ENCODE results near the gene EIF6.

EIF6 gene

DNA sequence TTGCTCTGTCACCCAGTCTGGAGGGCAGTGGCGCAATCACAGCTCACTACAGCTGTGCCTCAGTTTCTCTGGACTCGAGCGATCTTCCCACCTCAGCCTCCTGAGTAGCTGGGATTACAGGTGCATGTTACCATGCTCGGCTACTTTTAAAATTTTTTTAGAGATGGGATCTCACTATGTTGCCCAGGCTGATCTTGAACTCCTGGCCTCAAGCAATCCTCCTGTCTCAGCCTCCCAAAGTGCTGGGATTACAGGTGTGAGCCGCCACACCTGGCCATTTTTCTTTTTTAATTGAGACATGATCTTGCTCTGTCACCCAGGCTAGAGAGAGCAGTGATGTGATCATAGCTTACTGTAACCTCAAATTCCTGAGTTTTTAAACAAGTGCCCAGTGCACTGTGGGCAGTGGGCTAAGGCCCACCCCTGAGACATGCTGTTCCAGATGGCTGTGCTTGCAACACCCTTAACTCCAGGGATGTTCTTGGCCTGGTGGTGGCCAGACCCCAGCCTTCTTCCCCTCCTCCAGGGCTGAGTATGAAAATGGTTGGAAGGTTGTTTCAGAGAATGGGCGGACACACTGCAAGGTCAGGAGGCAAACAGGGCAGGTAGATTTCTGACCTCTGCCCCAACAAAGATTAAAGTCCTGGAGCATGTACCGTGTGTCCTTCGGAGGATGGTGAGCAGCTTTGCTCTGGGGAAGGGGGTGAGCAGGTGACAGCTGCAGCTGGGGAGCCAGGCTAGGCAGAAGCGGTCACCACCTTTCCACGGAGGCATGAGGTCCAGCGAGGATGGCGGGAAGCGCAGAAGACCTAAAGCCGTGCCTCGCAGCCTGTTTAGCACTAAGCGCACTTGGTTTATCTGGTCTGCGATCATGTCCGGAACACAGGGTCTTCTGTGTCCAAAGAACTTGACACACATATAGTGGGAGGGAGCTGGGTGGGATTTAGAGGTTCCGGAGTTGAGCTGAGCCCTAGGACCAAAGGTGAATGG lies 9.0 kb upstream of the EIF6 start:
- DNase-seq = no peak

DNA sequence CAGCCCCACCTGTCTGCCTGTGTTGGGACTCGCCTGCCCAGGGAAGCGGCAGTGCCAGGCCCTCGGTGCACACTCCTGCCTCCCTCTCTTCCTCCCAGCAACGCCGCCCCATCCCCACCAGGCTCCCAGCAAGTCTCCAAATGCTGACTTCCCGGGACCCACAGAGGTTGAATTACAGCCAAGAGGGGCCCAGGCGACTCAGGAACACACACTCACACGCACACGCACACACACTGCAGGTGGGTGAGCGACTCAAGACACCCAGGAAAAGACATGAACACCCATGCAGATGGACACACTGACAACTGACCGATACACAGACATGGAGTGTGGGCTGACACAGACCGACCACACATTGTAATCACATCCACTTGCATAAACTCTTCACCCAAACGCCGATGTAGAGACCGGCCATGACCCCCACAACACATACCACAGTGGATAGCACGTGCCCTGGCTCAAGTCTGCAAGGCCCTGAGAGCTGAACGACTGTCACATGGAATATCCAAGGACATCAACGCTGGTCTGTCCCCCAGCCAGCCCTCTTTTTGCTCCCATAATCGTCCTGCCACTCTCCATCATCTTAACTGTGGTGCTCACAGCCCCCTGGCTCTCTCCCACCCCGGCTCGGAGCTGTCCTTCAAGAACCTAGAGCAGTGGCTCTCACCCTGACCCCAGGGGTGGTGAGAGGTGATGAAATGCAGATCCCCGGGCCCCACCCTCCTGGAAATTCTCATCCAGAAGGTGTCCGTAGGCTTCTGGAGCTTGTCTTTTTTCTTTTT lies 8.1 kb upstream of the EIF6 start:
- DNase-seq = no peak

DNA sequence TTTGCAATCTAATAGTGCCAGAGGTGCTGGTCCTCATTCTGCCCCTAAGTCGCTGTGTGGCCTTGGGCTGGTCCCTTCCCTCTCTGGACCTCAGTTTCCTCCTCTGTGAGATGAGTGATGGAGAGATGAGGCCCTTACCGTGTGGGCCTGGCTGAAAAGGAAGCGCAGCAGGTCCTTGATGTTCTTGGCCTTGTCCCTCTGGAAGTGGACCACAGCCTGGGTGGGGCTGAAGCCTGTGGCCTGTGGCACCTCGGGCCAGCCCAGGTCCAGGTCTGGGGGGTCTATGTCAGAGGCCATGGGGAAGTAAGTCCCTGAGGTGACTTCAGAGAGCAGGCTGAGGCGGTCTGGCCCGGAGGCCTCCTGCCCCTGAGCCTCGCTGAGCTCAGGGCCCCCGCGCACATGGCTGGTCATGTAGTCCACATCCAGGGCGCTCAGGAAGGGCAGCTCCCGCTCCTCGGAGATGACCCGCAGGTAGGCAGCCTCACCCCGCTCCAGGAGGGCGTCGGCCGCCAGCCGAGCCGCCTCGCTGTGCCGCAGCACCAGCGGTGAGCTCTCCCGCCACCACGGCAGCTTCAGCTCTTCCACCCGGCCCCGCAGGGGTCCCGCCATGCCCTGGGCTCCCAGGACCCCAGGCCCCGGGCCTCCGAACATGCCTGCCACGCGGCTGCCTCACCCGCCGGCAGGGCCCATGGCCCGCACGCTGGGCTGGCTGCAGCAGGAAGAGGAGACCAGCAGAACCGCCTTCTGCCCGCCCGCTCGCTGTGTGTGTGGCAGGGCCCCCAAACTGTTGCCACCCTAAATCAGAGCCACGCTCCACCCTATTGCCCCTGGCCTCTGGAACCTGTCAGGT lies 7.3 kb upstream of the EIF6 start, which contains the start of gene FAM83C:
Gene FAM83C, minus strand, starts transcription at position 772 of the 850 bp plus-strand sequence. Its CDS starts 121 bp downstream, at position 651.
- DNase-seq = no peak

DNA sequence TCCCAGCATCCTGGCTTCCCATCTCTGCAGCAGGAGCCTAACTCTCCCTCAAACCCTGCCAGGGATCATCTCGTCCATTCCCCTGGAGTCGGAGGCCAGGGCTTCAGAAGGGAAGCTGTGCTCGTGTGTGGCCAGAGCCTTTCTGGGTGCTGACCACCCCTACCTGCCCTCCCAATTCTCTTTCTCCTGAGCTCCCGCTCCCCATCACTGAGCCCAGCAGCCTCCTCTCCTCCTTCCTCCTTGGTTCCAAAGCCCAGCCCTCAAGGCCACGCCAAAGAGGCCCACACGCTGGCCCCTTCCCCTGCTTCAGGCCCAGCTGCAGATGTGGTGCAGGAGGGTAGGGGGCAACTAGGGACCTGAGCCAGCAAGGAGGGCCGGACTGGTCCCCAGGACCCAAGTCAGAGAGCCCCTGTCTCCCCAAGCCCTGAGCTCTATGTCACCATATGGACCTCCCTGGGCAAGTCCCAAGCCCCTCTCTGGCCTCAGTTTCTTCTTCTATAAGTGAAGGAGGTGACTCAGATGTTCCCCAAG lies 6.4 kb upstream of the EIF6 start:
- no peak for DNase-seq

DNA sequence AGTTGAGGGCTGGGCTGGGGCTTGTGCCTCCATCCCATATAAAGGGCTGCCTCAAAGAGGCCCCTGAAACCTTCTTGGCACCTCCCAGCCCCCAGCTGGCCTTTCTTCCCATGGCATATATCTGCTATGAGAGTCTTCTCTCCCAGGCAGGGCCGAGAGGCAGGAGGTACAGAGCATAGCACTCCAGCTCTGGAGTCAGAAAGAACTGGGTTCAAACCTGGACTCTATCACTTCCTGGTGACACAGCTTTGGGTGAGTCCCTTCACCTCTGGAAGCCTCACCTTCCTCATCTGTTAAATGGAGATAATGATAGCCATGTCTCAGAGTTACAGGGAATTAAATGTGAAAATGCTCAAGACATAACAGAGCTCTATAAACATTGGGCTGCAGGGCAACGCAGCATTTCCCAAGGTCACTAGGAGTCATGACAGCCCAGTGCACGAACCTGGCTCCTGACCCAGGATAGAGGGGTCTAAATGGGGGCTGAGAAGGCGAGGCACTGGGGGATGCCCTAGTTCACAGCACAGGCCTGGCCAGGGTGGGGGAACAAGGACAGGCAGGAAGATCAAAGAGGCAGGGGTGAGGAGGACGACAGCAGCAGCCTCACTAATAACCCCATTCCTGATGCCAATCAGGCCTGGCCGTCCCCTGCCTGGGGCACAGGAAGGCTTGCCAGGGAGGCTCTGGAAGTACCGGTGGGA lies 5.8 kb upstream of the EIF6 start:
- DNase-seq = no peak

DNA sequence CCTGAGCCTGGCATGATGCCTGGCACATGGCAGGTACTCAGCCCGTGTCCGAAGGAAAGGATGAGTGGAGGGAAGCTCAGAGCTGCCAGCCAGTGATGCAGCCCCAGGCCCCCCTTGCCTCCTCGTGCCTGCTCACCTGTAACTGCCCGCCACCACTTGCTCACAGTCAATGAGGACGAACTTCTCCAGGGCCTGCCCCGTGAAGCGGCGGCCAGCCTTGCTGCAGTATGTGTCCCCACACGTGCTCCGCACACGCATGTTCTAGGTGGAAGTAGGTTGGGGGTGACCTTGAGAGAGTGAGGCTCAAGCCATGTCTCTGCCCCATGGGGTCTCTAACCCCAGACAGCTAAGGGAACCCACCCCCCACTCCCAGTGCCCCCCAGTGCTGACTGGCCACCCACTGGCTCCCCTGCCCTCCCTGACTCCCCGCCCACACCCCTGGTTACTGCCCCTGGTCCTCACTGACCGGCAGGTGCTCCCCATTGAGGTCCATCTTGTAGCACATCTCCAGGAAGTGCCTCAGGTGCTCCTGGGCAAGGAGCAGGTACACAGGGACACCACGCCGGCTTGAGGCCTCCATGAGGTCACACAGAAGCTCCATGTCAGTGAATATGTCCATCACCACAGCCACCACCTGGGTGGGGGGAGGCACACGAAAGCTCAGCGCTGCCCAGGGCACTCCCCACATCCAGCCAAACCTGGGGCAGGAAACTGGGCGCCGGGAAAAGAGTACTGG lies 3.9 kb upstream of the EIF6 start:
- DNase-seq = no peak

DNA sequence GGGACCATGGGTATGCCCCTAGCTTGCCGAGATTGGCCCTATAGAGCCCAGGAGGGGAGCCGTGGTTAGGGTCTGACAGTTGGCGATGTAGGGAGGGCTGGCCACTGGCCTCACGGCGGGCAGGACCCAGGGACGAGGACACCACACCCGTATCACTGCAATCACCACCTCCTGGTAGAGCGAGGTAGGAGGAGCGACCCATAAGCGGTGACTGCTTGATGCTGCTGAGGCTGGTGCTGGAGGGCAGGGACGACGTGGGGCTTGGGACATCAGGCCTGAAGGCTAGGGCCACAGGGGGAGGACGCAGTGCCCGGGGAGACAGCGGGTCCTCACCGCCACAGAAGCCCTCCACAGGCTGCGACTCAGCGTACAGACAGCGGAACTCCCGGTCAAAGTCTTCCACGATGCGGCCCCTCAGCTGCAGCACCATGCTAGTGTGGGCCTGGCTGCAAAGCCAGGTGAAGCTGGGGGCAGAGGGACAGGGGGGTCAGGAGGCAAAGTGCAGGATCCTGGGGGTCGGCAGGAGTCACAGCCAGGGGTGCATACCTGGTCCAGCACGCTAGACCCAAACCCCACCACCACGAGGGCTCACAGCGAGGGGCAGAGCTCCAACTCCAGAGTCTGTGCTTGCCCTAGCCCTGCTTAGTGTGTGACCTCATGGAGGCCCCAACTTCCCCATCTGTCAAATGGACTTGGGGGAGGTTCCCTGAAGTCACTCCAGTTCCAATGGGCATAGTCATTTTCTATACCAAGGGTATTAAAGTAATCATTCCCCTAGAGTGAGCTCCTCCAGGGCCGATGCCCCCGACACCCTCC lies 3.1 kb upstream of the EIF6 start:
- no peak for DNase-seq

DNA sequence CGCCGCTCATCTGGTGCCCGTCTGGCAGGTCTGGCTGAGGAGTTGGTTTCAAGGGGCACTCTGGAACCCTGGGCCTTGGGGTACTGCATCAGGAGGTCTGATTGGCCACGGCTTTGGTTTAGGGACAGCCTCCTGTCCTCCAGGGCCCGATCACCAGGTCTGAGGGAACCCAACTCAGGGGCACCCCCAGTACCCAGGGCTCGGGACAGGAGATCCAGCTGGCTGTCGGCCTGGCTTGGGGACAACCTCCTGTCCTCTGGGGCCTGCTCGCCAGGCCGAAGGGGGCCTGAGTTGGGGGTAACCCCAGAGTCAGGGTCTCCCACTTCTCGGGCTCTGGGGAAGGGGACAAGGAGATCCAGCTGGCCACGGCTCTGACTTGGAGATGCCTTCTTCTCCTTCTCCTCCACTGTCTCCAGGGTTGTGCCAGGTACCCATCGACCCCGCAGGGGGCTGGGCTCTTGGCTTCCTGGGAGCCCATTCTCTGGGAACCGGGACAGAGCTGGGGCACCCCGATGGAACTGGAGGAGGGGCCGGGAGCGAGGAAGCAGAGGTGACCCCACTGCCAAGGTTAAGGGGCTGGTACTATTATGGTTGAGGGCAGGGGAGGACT lies 2.4 kb upstream of the EIF6 start:
- no peak for DNase-seq

DNA sequence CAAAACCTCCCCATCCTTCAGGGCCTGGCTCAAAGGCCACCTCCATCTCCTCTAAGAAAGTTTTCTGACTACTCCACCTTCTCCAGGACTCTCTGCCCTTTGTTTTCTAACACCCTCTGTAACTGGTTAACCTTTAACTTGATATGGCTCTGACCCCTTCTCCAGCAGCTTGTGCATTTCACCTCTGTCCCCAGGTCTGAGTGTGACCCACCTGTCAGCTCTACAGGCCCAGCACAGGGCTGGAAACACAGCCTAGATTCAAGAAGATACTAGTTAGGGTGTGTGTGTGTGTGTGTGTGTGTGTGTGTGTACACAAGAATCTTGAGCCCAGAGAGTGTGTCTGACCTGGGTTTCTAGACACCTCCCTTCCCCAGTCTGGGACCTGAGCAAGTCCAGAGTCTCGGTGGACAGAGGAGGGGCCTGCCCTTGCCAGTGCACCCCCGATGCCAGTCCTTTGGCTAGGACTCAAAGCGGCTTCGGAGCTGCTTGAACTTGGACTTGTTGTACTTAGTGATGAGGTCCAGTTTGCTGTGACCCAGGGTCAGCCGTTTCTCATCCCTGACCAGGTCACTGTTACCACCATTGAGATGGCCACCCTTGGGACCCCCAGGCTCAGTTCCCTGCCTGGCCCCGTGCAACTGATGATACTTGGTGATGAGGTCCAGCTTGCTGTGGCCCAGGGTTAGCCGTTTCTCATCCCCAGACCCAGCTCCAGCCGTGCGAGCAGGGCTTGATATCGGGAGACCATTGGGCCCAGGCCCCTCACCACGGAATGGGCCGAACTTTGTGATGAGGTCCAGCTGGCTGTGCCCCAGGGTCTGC lies 1.7 kb upstream of the EIF6 start:
- DNase-seq = no peak

DNA sequence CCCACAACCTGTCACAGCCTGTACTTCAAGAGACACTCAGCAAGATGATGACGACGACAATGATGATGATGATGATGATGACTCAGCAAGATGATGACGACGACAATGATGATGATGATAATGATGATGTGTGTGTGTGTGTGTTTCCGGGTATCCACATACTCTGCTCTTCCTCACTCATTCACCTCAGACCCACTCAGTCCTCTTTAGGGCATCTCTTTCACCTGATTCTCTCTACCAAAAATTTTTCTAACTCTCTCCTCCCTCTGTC lies 1.2 kb upstream of the EIF6 start:
- no peak for DNase-seq

DNA sequence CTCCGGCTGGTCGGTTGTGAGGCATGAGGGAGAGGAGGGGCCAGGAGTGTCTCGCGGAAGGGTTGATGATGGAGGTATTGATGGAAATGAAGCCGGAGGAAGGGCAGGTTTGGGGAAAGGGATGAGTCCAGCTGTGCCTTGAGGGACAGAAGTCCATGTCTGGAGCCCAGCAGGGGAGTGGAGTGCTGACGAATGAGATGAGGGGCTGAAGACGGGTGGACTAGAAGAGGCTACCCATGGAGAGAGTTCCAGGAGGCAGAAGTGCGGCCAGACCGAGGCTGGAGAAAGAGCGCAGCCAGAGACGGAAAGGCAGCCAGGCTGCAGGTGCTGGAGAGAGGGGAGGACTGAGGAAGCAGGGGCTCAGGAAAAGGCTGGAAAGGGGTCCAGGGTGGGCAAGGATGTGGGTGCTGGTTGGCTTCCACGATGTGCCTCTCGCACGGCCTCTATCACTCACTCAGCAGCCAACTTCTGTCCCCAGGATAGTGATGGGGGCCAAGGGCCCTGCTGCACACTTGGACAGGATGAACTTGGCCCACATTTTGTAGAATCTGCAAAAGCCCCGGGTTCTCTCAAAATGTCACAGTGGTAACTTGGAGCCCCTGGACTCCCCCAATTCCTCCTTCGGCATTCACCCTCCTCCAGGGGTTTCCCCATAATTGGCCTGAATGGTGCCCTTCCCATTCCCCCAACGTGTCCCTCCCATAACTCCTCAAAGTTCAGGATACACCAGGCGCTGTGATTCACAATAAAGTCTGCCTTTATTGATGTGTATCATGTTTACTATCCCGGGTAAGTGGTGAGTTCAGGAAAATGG lies 627 bp upstream of the EIF6 start:
- no peak for DNase-seq

DNA sequence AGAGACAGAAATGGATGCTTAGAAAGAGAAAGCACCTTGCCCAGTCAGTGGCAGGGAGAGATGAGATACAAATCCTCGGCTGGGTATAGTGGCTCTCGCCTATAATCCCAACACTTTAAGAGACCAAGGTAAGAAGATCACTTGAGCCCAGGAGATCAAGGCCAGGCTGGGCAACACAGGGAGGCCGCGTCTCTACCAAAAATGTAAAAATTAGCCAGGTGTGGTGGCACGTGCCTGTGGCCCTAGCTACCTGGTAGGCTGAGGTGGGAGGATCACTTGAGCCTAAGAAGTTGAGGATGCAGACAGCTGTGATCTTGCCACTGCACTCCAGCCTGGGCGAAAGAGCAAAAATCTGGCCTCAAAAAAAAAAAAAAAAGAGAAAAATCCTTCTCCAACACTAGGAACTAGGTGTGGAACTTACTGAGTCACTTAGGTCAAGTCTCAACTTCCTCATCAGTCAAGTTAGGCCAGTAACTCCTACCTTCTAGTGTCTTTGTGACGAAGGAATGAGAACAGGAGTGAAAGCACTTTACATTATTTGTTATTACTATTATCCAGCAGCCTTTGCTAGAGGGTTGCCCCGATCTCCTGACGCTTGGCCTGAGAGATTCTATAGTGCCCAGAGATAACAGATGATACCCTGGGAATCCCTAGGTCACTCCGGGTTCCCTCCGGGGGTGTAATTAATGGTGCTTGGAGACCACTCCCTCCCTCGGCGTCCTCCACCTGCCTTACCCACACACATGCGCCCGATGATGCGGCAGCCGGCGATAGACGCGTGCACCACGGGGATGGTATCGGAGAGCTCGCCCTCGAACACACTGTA lies 918 bp downstream of the EIF6 start:
- DNase-seq = no peak

DNA sequence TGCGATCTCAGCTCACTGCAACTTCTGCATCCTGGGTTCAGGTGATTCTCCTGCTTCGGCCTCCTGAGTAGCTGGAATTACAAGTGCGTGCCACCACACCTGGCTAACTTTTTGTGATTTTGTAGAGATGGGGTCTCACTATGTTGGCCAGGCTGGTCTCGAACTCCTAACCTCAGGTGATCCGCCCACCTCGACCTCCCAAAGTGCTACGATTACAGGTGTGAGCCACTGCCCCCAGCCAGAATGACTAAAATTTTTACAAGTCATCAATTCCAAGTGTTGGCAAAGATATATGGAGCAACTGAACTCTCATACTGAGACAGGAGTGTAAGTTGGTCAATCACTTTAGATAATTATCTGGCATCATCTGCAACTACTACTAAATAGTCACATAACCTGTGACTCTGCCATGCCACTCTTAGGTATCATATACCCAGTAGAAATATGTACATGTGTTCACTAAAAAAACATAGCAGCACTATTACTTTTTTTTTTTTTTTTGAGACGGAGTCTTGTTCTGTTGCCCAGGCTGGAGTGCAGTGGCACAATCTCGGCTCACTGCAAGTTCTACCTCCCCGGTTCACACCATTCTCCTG lies 3.0 kb downstream of the EIF6 start:
- DNase-seq = no peak

DNA sequence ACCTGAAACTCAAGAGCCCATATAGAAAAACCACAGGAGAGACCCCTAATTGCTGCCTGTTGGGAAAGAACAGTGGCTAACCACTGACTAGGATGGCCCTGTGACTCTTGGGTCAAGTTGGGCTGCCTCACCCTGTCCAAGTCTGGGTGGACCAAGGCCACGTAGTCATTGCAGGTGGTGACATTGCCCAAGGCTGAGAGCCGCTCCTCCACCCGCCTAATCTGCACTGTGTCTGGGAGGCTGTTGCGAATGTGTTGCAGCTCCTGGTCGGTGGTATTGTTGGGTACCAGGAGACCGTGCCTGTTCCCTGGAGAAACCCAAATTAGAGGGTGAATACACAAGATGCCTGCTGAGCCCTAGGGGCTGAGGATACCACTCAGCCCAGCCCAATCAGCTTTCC lies 4.0 kb downstream of the EIF6 start:
- no peak for DNase-seq

DNA sequence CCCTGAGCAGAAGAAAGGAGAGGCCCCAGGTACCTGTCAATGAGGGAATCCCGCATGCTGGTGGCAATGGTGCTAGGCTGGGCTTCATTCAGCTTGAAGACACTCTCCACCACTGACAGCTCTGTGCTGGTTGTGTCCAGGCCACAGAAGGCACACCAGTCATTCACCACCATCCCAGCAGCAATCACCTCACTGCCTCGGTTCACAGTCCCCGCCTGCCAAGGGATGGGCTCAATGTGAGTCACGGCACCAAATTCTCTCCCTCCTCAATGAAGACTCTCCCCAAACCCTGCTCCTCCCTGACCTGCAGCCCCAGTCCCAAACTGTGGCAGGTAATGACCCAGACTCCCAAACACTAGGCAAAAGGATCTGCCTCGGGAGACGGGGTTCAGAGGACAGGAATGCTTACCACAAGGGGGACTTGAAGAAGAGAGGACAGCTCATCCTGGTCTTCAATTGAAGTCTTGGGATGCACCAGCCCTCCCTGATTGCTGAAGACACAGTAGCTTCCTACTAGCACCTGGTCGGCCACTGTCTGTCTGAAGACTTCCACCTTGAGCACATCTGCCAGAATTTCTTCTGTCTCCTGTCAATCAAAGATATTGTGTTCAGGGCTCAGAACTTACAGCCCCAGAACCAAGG lies 4.9 kb downstream of the EIF6 start:
- no peak for DNase-seq

DNA sequence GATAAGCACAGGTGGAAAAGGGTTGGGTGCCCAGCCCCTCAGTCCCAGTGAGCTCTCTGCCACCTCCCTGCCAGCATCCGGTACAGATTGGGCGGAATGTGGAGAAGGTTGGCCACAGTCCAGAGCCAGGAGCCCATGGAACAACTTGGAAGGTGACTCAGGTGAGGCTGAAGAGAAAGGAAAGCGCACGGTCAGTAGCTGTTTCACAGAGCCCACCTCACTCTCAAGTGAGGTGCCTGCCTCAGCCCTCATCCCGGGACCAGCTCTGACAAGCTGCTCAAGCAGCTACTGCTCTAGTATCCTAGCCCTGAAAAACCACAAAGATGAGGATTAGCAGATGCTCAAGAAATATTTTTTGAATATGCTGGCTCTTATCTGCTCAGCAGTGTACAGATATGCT lies 5.5 kb downstream of the EIF6 start:
- DNase-seq = no peak
